Common myeloid progenitor, CD34-positive (primary cell): ENCODE measurements around the gene RERE.
A peak's percentile ranks its signal among the peaks of the same experiment; 100 is the strongest.

Source experiments
- CTCF ChIA-PET: fragments of 350-600 bp; sonication (Branson Sonifier 250); formaldehyde crosslinking; loops from one replicate; lab custom pipeline; 2021; ENCODE audit warnings: antibody characterized with exemption; lab: Charles Lee
- POLR2A ChIA-PET: fragments of 350-600 bp; sonication (Branson Sonifier 250); formaldehyde crosslinking; loops from one replicate; lab custom pipeline; 2021; ENCODE audit warnings: antibody characterized with exemption; lab: Charles Lee
- DNase-seq, 3 donors: peaks; one replicate each; pipeline versions ENCODE4 v3.0.0 to v3.0.0-alpha.2; 2013
- H3K27ac ChIP-seq, 2 experiments: 1 replicate in 1 of 2; 2 replicates in 1 of 2; pipeline ENCODE4 v1.7.0; 2013; ENCODE audit warnings: inconsistent platforms in 2 of 2, low read length in 2 of 2, mild to moderate bottlenecking in 2 of 2, low read depth in 1 of 2, moderate library complexity in 1 of 2; ENCODE audit not compliant: severe bottlenecking in 2 of 2, insufficient read depth in 1 of 2, poor library complexity in 1 of 2
- H3K27me3 ChIP-seq, 5 experiments: replicated peaks in 2 of 5; 1 replicate in 3 of 5; 2 replicates in 2 of 5; pipeline versions ENCODE4 v1.6.1 to v1.7.0; 2013; ENCODE audit warnings: low read length in 4 of 5, mild to moderate bottlenecking in 2 of 5, moderate library complexity in 2 of 5, inconsistent platforms in 1 of 5; ENCODE audit not compliant: insufficient read depth in 5 of 5, control insufficient read depth in 4 of 5
- H3K36me3 ChIP-seq, 4 experiments: 1 replicate in 2 of 4; 2 replicates in 2 of 4; pipeline versions ENCODE4 v1.6.1 to v1.7.0; 2013; ENCODE audit warnings: low read length in 3 of 4, control low read depth in 1 of 4, mild to moderate bottlenecking in 1 of 4; ENCODE audit not compliant: control insufficient read depth in 4 of 4, insufficient read depth in 4 of 4
- H3K4me1 ChIP-seq, 4 experiments: 1 replicate in 3 of 4; 2 replicates in 1 of 4; pipeline versions ENCODE4 v1.6.1 to v1.7.1; 2013; ENCODE audit warnings: low read length in 3 of 4, mild to moderate bottlenecking in 3 of 4, control low read depth in 1 of 4, inconsistent platforms in 1 of 4, moderate library complexity in 1 of 4; ENCODE audit not compliant: control insufficient read depth in 4 of 4, insufficient read depth in 4 of 4; ENCODE audit errors: control extremely low read depth in 1 of 4
- H3K4me3 ChIP-seq, 7 experiments: 1 replicate in 4 of 7; 2 replicates in 3 of 7; pipeline versions ENCODE4 v1.5.1 to v1.7.0; 2013; ENCODE audit warnings: mild to moderate bottlenecking in 7 of 7, low read length in 6 of 7, moderate library complexity in 6 of 7, inconsistent platforms in 2 of 7, low read depth in 2 of 7, control low read depth in 1 of 7; ENCODE audit not compliant: insufficient read depth in 4 of 7, control insufficient read depth in 1 of 7; ENCODE audit errors: extremely low read depth in 1 of 7
- H3K9me3 ChIP-seq, 5 experiments: 1 replicate in 4 of 5; 2 replicates in 1 of 5; pipeline versions ENCODE4 v1.6.1 to v1.7.1; 2013; ENCODE audit warnings: low read length in 4 of 5, mild to moderate bottlenecking in 2 of 5, inconsistent platforms in 1 of 5, low read depth in 1 of 5, moderate library complexity in 1 of 5; ENCODE audit not compliant: control insufficient read depth in 4 of 5, insufficient read depth in 2 of 5; ENCODE audit errors: control extremely low read depth in 1 of 5
- WGBS: methylation state at CpG from one replicate; pipeline ENCODE4 v1.1.5; 2013; ENCODE audit not compliant: insufficient coverage; 5-methylcytosine and 5-hydroxymethylcytosine counted together

Gene RERE

DNA sequence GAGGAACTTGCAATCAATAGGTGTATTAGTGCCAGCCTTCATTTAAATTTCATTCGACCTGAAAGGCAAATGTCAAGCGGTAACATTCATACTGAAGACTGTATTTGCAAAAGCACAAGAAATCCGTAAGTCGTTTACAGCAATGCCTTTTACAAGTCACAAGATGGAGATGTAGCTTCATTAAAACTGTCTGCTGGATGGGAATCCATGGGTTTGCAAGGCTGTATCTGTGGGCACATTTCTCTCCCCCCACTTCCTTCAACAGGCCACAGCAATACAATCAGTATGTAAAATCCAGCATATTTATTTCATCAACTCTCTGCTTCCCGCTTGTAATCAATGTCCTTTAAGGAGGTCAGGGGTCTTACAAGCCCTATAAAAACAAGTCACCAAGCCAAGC is 352.4 kb downstream of the RERE start:
- POLR2A ChIA-PET, result no interaction called here
- peaks cover 2 to 14% (median 4%) of the 10 kb centered on the region in 4 experiments for H3K36me3 ChIP-seq

DNA sequence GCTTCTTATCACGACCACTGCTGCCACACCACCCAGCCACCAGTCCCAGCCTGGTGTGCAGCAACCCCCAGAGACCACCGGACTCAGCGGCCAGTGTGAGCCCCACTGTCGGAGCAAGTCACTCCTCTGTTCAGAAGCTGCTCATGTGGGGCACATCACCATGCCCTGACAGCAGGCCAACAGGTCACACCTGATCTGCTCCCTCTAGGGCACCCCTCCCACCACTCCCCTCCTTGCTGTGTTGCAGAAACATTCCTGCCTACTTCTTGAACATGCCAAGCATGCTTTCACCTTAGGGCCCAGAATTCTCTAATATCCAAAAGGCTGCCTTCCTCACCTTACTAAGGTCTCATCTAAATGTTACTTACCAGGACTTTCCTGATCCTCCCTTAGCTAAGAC is 353.1 kb downstream of the RERE start:
- peaks cover 2 to 14% (median 4%) of the 10 kb centered on the region in 4 experiments for H3K36me3 ChIP-seq
- H3K4me1 ChIP-seq, result peaks cover 13 to 58% (median 36%) of the 10 kb centered on the region in 4 experiments
- DNase-seq, result no peak
- no peaks in the 10 kb centered on the region for H3K9me3 ChIP-seq
- WGBS, result 95% methylated on average over 4 of the region's 4 CpGs
- H3K27ac ChIP-seq, result no peak overlapping the region
- H3K27me3 ChIP-seq, result no peaks in the 10 kb centered on the region
- ChIA-PET POLR2A (no interaction called here), CTCF (interaction anchor here (0.8 to 1.8 kb wide), 6 partner anchors 9 to 209 kb away, joined by 3 to 4 read pairs (median 3); no protein-coding TSS in a partner anchor)
- no peak overlapping the region for H3K4me3 ChIP-seq

More for the DNA sequence above, 352.4 kb downstream of the RERE start:
- H3K4me3 ChIP-seq, result no peak overlapping the region
- no peaks in the 10 kb centered on the region for H3K27me3 ChIP-seq
- peaks cover 13 to 58% (median 36%) of the 10 kb centered on the region in 4 experiments for H3K4me1 ChIP-seq
- 91% methylated on average over 4 of the region's 5 CpGs for WGBS
- DNase-seq, result peak; percentile 67 to 80 (median 70)
- no peak overlapping the region for H3K27ac ChIP-seq
- CTCF ChIA-PET, result interaction anchor here (0.7 to 1.8 kb wide), 9 partner anchors 9 to 384 kb away, joined by 3 to 7 read pairs (median 3); no protein-coding TSS in a partner anchor
- no peaks in the 10 kb centered on the region for H3K9me3 ChIP-seq

DNA sequence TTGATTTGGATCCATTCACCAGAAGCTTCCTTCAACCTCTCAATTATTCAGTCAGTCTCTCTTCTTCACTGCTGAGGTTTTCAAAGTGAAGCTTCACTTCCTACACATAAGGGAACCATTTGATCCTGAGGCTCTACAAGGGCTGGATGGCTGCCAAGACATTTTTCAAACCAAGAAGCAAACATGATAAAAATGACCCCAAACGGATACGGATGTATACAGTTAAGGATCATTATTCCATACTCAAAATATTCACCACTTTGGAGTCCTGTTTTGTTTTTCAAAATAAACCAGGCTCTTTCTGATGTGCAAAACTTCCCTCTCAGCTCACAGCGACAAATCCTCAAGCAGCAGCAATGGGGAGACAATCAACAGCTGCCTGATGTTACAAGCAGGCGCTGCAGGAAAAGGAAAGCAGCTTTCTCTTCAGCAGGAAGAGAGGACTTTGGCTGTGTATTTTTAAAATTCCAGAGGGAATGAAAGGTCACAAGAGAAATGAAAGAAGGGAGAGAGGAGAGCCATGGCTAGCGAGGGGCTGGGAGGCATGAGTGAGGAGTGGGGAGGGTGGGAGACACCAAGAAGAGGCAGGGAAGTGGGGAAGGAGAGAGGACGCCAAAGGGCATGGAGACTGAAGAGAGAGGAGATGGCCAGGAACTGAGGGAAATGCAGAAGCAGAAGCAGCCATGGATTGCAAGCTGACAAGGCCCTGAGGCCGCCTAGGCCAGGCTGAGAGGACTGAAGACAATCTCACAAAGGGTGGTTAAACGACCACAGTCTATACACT is 354.1 kb downstream of the RERE start:
- no peaks in the 10 kb centered on the region for H3K9me3 ChIP-seq
- WGBS, result 33% methylated on average over 5 of the region's 8 CpGs
- H3K4me1 ChIP-seq, result peaks cover 13 to 59% (median 38%) of the 10 kb centered on the region in 4 experiments
- POLR2A ChIA-PET, result interaction anchor here (1.0 kb wide), 1 partner anchor 20 kb away, joined by 3 read pairs; no protein-coding TSS in a partner anchor
- peak overlapping the region in 1 of 2 experiments; percentile 50 for H3K27ac ChIP-seq
- CTCF ChIA-PET, result interaction anchor here (0.8 to 1.6 kb wide), 7 partner anchors 10 to 210 kb away, joined by 3 to 7 read pairs (median 3); no protein-coding TSS in a partner anchor
- H3K36me3 ChIP-seq, result peaks cover 2 to 14% (median 4%) of the 10 kb centered on the region in 4 experiments
- H3K4me3 ChIP-seq, result peak overlapping the region in 2 of 7 experiments; percentile 6 to 14
- peak; percentile 58 to 70 (median 69) for DNase-seq
- no peaks in the 10 kb centered on the region for H3K27me3 ChIP-seq

DNA sequence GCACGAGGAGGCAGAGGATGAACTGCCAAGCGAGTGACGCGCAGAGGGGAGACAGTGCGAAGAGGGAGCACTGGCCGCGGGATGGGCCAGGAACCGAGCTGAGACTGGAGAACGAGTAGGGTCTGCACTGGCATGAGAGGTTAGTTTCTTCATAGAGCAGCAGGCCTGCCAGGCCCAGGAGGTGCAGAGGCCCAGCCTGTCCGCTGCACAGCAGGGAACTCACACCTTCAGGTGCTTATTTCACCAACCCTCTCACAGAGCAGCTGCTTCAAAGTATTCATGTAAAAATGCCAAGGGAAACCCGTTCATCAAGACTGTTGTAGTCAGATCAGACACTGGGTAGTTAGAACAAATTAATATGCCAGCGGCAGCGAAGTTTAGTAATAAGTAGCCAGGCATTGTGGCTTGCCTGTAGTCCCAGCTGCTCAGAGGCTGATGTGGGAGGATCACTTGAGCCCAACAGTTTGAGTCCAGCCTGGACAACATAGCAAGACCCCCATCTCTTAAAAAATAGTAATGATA is 355.0 kb downstream of the RERE start:
- Histone ChIP-seq H3K9me3 (no peaks in the 10 kb centered on the region), H3K4me3 (no peak overlapping the region), H3K27me3 (no peaks in the 10 kb centered on the region), H3K4me1 (peaks cover 13 to 68% (median 44%) of the 10 kb centered on the region in 4 experiments), H3K27ac (peak overlapping the region in 1 of 2 experiments; percentile 26), H3K36me3 (peaks cover 2 to 14% (median 4%) of the 10 kb centered on the region in 4 experiments)
- CTCF ChIA-PET, result interaction anchor here (0.9 to 1.6 kb wide), 5 partner anchors 9 to 99 kb away, joined by 3 to 7 read pairs (median 3); no protein-coding TSS in a partner anchor
- DNase-seq, result no peak
- 97% methylated on average over 13 of the region's 13 CpGs for WGBS
- POLR2A ChIA-PET, result interaction anchor here (1.0 kb wide), 1 partner anchor 19 kb away, joined by 3 read pairs; no protein-coding TSS in a partner anchor

DNA sequence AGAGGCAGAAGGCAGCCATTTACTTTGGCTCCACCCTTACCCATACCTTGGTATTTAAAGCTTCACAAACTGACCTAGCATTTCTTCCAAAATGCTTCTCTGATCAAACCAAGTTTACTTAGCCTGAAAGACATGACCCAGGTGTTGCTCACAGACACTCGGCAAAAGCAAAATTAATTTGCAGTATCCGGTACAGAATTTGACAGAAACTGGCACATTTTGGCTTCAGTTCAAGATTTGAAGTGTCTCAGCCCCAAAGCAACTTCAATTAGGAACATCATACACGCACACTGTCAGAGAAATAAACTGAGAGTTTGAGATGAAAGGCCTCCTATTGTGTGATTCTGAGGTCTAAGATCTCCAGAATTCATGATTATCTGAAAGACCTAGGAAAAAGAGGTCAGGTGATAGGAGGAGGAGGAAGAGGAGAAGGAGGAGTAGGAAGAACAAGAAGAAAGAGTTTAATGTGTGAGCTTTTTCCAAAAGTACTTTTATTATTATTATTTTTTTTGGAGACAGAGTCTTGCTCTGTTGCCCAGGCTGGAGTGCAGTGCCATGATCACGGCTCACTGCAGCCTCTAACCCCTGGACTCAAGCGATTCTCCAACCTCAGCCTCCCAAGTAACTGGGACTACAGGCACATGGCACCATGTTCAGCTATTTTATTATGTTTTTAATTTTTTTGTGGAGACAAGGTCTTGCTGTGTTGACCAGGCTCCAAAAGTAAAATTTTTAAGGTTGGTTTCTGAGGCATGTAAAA is 355.9 kb downstream of the RERE start:
- ChIA-PET POLR2A (interaction anchor here (1.0 kb wide), 1 partner anchor 33 kb away, joined by 4 read pairs; no protein-coding TSS in a partner anchor), CTCF (interaction anchor here (1.2 to 1.9 kb wide), 3 partner anchors 17 to 100 kb away, joined by 3 to 6 read pairs (median 4); no protein-coding TSS in a partner anchor)
- no peak overlapping the region for H3K27ac ChIP-seq
- H3K36me3 ChIP-seq, result peaks cover 2 to 14% (median 4%) of the 10 kb centered on the region in 4 experiments
- WGBS, result 56% methylated on average over 2 of the region's 5 CpGs
- no peaks in the 10 kb centered on the region for H3K27me3 ChIP-seq
- no peaks in the 10 kb centered on the region for H3K9me3 ChIP-seq
- no peak overlapping the region for H3K4me3 ChIP-seq
- DNase-seq, result peak in 1 of 3 donors; percentile 31
- H3K4me1 ChIP-seq, result peaks cover 16 to 68% (median 48%) of the 10 kb centered on the region in 4 experiments

DNA sequence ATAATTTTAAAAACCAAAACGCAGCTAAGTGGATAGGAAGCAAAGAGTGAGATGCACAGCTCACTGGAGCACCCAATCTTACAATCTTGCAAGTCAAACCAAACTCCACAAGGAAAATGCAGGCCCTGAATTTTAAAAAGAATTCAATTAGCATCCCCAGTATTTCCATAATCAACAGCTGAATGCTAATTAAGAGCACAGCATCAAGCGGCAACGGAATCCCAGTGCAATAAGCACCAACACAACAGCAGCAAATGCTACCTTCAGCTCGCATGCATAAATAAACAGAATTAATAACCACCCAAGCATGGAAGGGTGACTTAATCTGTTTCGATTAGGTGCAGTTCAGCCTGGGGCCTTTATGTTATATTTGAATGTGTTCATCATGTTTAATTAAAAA is 356.7 kb downstream of the RERE start:
- ChIA-PET POLR2A (interaction anchor here (0.6 to 1.0 kb wide), 2 partner anchors 22 to 33 kb away, joined by 3 to 4 read pairs; no protein-coding TSS in a partner anchor), CTCF (interaction anchor here (0.9 to 1.9 kb wide), 6 partner anchors 9 to 323 kb away, joined by 3 to 6 read pairs (median 4); no protein-coding TSS in a partner anchor)
- no peak for DNase-seq
- Histone ChIP-seq H3K4me1 (peaks cover 16 to 63% (median 47%) of the 10 kb centered on the region in 4 experiments), H3K27me3 (no peaks in the 10 kb centered on the region), H3K36me3 (peaks cover 0 to 13% (median 4%) of the 10 kb centered on the region in 4 experiments), H3K9me3 (no peaks in the 10 kb centered on the region), H3K4me3 (no peak overlapping the region), H3K27ac (no peak overlapping the region)
- 100% methylated on average over 1 of the region's 5 CpGs for WGBS
